ENCODE measurements around the gene RILPL1.

Gene RILPL1

GRCh38 chr12:123427036-123427769 lies 106.3 kb downstream of the RILPL1 start:
- Histone ChIP-seq H3K9me3 (ENCODE audit: low read length) (no peaks in the 10 kb centered on the region), H3K4me1 (ENCODE audit: insufficient read depth, low read length, severe bottlenecking) (peaks cover 38% of the 10 kb centered on the region), H3K79me2 (ENCODE audit: insufficient read depth, low read length) (no peaks in the 10 kb centered on the region), H2AFZ (ENCODE audit: low read length) (no peak overlapping the region), H3K4me2 (ENCODE audit: low read length) (peak overlapping the region; percentile 37; the same call in 1 of the 2 replicates), H3K27ac (ENCODE audit: low read depth, low read length, poor library complexity, severe bottlenecking) (peak overlapping the region; percentile 81), H3K27me3 (ENCODE audit: insufficient read depth, low read length) (no peaks in the 10 kb centered on the region), H3K9ac (ENCODE audit: low read length) (no peak overlapping the region), H4K20me1 (ENCODE audit: insufficient read depth, low read length) (no peaks in the 10 kb centered on the region), H3K9me2 (ENCODE audit: low read depth, low read length) (no peaks in the 10 kb centered on the region), H3F3A (ENCODE audit: insufficient read depth, low read length) (no peaks in the 10 kb centered on the region), H3K36me3 (ENCODE audit: insufficient read depth, low read length) (peaks cover 15% of the 10 kb centered on the region), H3K4me3 (ENCODE audit: low read depth, low read length, poor library complexity, severe bottlenecking) (no peak overlapping the region)
- TF ChIP-seq CTCF (IDR thresholded peaks at IDR 0.05; ENCODE audit: low read length), result no peak
- no peak for TF ChIP-seq EZH2 (IDR thresholded peaks at IDR 0.05; ENCODE audit: borderline replicate concordance, low read length)

GRCh38 chr12:123421314-123421713 lies 112.2 kb downstream of the RILPL1 start:
- Histone ChIP-seq H3K36me3 (ENCODE audit: insufficient read depth, low read length) (peaks cover 6% of the 10 kb centered on the region), H3K79me2 (ENCODE audit: insufficient read depth, low read length) (no peaks in the 10 kb centered on the region), H4K20me1 (ENCODE audit: insufficient read depth, low read length) (no peaks in the 10 kb centered on the region), H3F3A (ENCODE audit: insufficient read depth, low read length) (no peaks in the 10 kb centered on the region), H3K27ac (ENCODE audit: low read depth, low read length, poor library complexity, severe bottlenecking) (no peak overlapping the region), H3K9me3 (ENCODE audit: low read length) (no peaks in the 10 kb centered on the region), H3K9ac (ENCODE audit: low read length) (no peak overlapping the region), H3K9me2 (ENCODE audit: low read depth, low read length) (no peaks in the 10 kb centered on the region), H3K4me3 (ENCODE audit: low read depth, low read length, poor library complexity, severe bottlenecking) (no peak overlapping the region), H3K27me3 (ENCODE audit: insufficient read depth, low read length) (no peaks in the 10 kb centered on the region), H2AFZ (ENCODE audit: low read length) (no peak overlapping the region), H3K4me1 (ENCODE audit: insufficient read depth, low read length, severe bottlenecking) (peaks cover 10% of the 10 kb centered on the region), H3K4me2 (ENCODE audit: low read length) (no peak overlapping the region)
- no peak for TF ChIP-seq CTCF (IDR thresholded peaks at IDR 0.05; ENCODE audit: low read length)
- TF ChIP-seq EZH2 (IDR thresholded peaks at IDR 0.05; ENCODE audit: borderline replicate concordance, low read length), result no peak
